GM18909 (cell line): ENCODE data around the gene FOXE3.

Experiments used
- ATAC-seq: cut with Tn5 transposase; IDR thresholded peaks from one replicate; pipeline ENCODE4 v1.9.1; 2021; ENCODE audit warnings: mild to moderate bottlenecking; ENCODE audit not compliant: unreplicated experiment, poor library complexity

The FOXE3 gene

DNA sequence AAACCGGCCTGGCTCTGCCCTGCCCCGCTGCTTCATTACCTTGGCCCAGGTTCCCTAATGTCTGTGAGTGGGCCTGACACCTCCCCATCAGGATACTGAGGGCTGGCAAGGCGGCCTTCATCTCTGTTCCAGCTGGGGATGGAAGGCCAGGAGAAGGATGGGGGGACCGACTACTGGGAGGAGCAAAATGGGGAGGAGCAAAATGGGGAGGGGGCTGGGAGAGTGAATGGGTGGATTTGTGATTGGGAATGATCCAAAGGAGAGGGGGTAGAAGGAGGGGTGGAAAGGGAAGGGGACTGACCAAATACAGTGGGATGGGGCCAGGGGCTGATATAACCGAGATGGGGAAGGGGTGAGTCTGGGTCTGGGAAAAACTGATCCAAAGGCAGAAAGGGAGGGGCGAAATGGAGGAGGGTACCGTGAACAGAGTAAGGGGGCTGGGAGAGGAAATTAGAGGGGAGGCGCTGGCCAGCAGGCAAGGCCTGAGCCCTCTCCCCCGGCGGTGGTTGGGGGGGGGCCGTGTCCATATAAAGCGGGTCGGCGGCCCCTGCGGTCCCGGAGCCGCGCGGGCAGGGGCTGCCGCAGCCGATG is at the start of gene FOXE3:
TSS of gene FOXE3 (plus strand) at position 558 of the 591 bp plus-strand sequence. CDS start at position 589, 31 bp downstream.
- ATAC-seq = no peak

DNA sequence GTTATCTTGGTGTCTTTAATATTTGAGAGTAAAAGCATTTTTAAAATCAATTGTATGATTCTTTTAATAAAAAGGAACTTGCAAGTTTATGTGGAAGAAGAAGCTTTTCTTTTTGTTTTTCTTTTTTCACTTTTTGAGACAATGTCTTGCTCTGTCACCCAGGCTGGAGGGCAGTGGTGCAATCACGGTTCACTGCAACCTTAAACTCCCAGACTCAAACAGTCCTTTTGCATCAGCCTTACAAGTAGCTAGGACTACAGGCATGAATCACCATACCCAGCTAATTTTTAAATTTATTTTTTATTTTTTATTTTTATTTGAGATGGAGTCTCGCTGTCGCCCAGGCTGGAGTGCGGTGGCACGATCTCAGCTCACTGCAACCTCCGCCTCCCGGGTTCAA is 48.4 kb upstream of the FOXE3 start:
- ATAC-seq = no peak

DNA sequence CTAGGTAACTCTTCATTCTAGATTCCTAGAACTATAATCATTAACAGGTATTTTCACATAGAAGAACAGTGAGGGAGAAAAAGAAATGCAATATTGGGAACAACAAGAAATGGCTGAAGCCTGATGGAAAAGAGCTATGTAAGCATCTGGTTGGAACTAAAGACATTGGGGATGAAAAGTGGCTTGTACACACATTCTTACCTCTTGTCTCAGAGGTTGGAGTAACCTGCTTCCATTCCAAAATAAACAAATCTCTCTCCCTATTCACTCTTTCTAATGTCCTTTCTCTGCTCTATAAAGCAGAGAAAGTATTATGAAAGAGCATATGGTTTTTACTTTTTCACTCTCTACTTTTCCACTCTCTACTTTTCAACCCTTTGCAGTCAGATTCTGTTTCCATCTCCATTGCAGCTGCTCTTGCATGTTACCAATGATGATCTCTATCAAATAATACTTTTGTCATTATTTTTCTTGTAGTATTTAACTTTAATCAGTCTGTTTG is 45.0 kb upstream of the FOXE3 start:
- ATAC-seq = no peak

GRCh38 chr1:47374501-47374900 is 41.6 kb upstream of the FOXE3 start:
- ATAC-seq = no peak

GRCh38 chr1:47378147-47378546 is 37.9 kb upstream of the FOXE3 start:
- ATAC-seq = no peak

DNA sequence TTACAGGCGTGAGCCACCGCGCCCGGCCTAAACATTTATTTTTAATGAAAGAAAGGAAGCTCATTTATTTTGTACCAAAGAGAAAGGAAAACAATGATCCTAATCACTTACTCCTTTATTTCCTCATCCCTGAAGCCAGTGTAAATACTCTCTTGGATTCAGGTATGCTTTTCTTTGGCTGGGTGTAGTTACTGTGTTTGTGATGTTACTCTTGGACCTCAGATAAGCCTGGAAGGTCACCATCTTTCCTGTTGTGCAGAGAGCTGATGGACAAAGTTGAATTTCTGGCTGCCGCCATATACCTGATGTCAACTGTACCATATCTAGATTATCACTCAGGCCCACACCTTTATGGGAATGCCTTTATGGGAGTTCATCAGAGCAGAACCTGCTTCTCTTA is 35.4 kb upstream of the FOXE3 start:
- no peak for ATAC-seq

- no peak for ATAC-seq
These were observed 33.6 kb upstream of the FOXE3 start for GRCh38 chr1:47382399-47382983.

DNA sequence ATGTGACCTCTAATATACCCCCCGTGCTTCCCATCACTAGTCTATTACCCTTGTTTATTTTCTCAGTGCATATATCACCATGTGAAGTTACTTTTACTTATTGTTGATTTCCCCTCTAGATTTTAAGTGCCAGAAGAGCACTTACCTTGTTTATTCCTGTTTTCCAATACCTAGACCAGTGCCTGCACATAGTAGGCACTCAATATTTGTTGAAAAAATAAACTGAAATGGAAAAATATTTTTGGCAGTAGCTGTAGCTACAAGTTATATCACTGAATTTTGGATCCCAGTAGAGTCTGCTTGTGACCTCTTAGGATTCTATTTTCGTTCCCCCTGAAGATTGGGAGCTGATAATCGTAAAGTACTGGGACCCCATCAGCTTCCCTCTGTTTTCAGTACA is 32.0 kb upstream of the FOXE3 start:
- ATAC-seq = no peak

GRCh38 chr1:47385020-47385419 is 31.1 kb upstream of the FOXE3 start:
- ATAC-seq = no peak

DNA sequence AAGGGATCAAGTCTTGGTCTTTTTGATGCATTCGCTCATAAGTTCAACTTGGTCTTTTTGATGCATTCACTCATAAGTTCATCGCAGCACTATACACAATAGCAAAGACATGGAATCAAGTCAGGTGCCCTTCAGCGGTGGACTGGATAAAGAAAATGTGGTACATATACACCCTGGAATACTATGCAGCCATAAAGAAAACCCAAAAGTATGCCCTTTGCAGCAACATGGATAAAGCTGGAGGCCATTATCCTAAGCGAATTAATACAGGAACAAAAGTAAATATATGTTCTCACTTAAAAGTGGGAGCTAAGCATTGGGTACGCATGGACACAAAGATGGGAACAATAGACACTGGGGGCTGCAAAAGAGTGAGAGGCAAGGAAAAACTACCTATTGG is 29.8 kb upstream of the FOXE3 start:
- no peak for ATAC-seq

- ATAC-seq = peak; percentile 14
These were observed 27.8 kb upstream of the FOXE3 start for GRCh38 chr1:47388030-47388890.

DNA sequence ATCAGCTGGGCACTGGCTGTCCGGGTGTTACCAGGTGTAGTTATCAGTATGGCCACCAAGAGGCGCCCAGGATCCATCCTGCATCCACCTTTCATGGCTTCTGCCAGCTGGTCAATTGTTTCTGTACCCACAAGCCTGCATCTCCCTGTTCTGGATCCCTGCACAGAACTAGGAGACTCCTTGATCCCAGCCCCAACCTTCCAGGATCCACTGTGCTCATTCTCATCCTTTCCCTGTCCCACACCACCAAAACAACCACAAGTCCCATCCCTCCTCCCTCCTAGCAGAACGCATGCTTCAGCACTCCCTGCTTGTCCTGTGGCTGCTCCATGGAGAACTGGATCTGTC is 27.2 kb upstream of the FOXE3 start:
- ATAC-seq = peak; percentile 80

- ATAC-seq = no peak
These were observed 26.4 kb upstream of the FOXE3 start for GRCh38 chr1:47389731-47390130.

- no peak for ATAC-seq
These were observed 25.2 kb upstream of the FOXE3 start for GRCh38 chr1:47390843-47391242.

DNA sequence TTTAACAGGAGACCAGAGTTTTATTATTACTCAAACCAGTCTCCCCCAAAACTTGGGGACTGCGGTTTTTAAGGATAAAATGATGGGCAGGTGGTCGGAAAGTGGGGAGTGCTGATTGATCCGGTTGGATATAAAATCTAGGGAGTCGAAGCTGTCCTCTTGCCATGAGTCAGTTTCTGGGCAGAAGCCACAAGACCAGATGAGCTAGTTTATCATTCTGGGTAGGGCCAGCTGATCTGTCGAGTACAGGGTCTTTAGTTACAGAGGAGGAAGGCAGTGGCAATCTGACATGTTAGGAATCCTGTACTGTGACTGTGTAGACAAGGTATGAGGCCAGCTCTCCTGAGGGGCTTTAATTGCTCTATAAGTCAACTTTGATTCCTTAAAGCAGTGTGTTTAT is 22.9 kb upstream of the FOXE3 start:
- ATAC-seq = no peak

DNA sequence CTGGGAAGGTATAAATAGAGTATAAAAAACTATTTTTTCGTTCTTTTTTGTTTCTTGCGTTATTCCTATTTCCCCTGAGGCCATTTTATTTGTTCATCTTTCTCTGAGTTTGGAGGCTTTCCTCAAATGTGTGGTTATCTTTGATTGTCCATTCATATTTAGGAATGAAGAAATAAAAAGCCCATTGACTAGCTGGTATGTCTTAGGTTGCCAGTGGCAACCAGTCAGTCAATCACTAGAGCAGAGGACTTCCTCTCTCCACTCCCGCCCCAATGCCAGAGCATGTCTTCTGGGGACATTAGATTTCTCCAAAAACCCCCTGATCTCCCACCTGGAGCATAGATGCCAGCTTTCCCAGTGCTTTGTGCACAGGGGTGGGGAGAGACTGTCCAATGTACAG is 20.7 kb upstream of the FOXE3 start:
- no peak for ATAC-seq

GRCh38 chr1:47396671-47397196 is 19.4 kb upstream of the FOXE3 start:
- ATAC-seq = no peak

DNA sequence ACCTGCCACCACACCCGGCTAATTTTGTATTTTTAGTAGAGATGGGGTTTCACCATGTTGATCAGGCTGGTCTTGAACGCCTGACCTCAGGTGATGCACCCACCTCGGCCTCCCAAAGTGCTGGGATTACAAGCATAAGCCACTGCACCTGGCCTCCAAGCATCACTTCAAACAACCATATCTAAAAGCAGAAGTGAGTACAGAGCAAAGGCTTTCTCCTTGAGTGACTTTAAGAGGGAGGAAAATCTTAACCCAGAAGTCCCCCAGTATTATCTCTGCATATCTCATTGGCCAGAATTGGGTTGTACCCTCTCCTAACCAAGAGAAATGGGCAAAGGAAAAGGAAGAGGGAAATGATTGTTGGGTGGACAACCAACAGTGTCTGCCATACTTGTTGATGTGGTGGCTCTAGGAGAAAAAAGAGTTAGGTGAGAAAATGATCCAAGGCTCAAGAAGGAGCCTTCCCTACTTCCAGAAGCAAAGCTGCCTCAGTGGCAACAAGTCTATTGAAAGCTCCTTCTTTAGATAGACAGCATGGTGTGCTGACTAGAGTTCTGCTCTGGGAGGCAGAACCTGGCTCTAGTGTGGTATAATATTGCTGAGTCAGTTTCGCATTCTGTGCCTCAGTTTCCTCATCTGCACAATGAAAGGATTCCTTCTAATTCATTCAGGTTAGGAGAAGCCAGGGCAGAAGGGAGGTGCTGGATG is 16.8 kb upstream of the FOXE3 start:
- no peak for ATAC-seq

DNA sequence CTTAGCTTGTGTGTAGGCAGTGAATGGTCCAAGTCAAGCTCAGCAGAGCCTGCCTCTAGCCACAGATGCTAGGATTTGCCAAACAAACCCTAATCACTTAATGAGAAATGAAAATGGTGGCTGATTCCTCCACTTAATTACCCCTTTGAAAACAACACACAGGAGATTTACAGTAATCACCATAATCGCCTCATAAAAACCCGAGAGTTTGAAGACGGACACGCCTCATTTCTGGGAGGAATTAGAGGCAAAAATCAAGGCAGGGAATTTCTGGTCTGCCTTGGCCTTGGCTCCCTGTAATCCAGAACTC is 16.3 kb upstream of the FOXE3 start:
- no peak for ATAC-seq

- no peak for ATAC-seq
These were observed 14.3 kb upstream of the FOXE3 start for GRCh38 chr1:47401761-47402160.

DNA sequence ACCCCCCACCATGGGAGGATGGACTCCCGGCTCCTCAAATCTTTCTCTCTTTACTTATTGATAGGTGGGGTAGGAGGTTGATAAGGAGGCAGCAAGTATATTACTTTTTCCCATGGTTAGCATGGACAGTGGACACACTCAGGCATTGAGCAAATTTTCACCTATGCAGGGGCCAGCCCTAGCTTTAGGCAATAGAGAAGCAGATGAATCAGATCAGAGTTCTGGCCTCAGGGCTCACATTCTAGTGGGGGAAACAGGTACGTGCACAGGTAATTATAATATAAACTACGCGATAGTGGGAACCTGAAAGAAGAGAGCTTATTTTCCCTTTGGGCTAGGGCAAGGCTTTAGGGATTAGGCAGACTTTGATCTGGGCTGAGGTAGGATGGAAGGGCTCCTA is 13.5 kb upstream of the FOXE3 start:
- no peak for ATAC-seq
